Activated CD8-positive, alpha-beta T cell treated with anti-CD3 and anti-CD28 coated beads for 36 hours (primary cell): Measurements from ENCODE around the gene POU6F1. TPM values are rescaled to one million over a fixed set of nuclear protein-coding genes. Genes with fewer than 3 reads are reported as not detected.

Experiments used
- ATAC-seq: fragments of 200-7000 bp; cut with Tn5 transposase; one replicate; pipeline ENCODE4 v1.10.0; 2021; ENCODE audit warnings: mild to moderate bottlenecking, moderate library complexity
- CTCF ChIA-PET: fragments of 350-600 bp; sonication (Branson Sonifier 250); formaldehyde crosslinking; loops from one replicate; lab custom pipeline; 2021; ENCODE audit warnings: antibody characterized with exemption; lab: Charles Lee
- POLR2A ChIA-PET: fragments of 350-600 bp; sonication (Branson Sonifier 250); formaldehyde crosslinking; loops from one replicate; lab custom pipeline; 2021; ENCODE audit warnings: antibody characterized with exemption; lab: Charles Lee
- DNase-seq: peaks from one replicate; pipeline ENCODE4 v3.0.0-alpha.2; 2020
- H3K27ac Mint-ChIP-seq: one replicate; pipeline ENCODE4 v1.8.0; 2021; ENCODE audit warnings: mild to moderate bottlenecking, mixed read lengths
- H3K27me3 Mint-ChIP-seq: one replicate; pipeline ENCODE4 v1.8.0; 2021; ENCODE audit warnings: mixed read lengths
- H3K36me3 Mint-ChIP-seq: one replicate; pipeline ENCODE4 v1.8.0; 2021; ENCODE audit warnings: low read depth, mixed read lengths
- H3K4me1 Mint-ChIP-seq: one replicate; pipeline ENCODE4 v1.8.0; 2021; ENCODE audit warnings: low read depth, mixed read lengths
- H3K4me3 Mint-ChIP-seq: one replicate; pipeline ENCODE4 v1.8.0; 2021; ENCODE audit warnings: mild to moderate bottlenecking, moderate library complexity, mixed read lengths
- H3K9me3 Mint-ChIP-seq: one replicate; pipeline ENCODE4 v1.8.0; 2021; ENCODE audit warnings: mixed read lengths
- CTCF ChIP-seq: fragments of 200-600 bp; IDR thresholded peaks from one replicate; pipeline ENCODE4 v1.8.0; 2022; ENCODE audit warnings: antibody characterized with exemption, mild to moderate bottlenecking
- intact Hi-C: fragments of 100-400 bp; cut with micrococcal nuclease; formaldehyde crosslinking; loops from one replicate; pipeline ENCODE4 v1.10.0; 2022
- total RNA-seq, 2 experiments: library from RNA; stranded (reverse); gene quantifications; one replicate each; pipeline ENCODE4 v1.2.3, GENCODE V29; 2021

POU6F1 gene
- total RNA-seq, 2 experiments from 2014 or later, result 5.8 to 7.3 TPM

GRCh38 chr12:51187370-51187987 is 30.4 kb downstream of the POU6F1 start:
- DNase-seq, result no peak
- ChIA-PET CTCF (interaction anchor here (1.3 kb wide), 1 partner anchor 154 kb away, joined by 3 read pairs; no protein-coding TSS in a partner anchor), POLR2A (no interaction called here)
- peaks cover 1% of the 10 kb centered on the region for H3K4me1 Mint-ChIP-seq
- intact Hi-C loops, result no loop called here
- no peak overlapping the region for H3K4me3 Mint-ChIP-seq
- no peak for ATAC-seq
- H3K36me3 Mint-ChIP-seq, result no peaks in the 10 kb centered on the region
- H3K9me3 Mint-ChIP-seq, result no peaks in the 10 kb centered on the region
- H3K27me3 Mint-ChIP-seq, result no peaks in the 10 kb centered on the region
- no peak overlapping the region for H3K27ac Mint-ChIP-seq
- no peak for TF ChIP-seq CTCF

GRCh38 chr12:51186465-51187085 is 31.3 kb downstream of the POU6F1 start:
- intact Hi-C loops, result no loop called here

GRCh38 chr12:51185171-51185717 is 32.6 kb downstream of the POU6F1 start:
- no peak overlapping the region for H3K27ac Mint-ChIP-seq
- no peaks in the 10 kb centered on the region for H3K9me3 Mint-ChIP-seq
- ChIA-PET CTCF (interaction anchor here (1.9 kb wide), 1 partner anchor 10 kb away, joined by 4 read pairs; no protein-coding TSS in a partner anchor), POLR2A (no interaction called here)
- no peak overlapping the region for H3K4me3 Mint-ChIP-seq
- no peaks in the 10 kb centered on the region for H3K27me3 Mint-ChIP-seq
- no peak for TF ChIP-seq CTCF
- intact Hi-C loops, result no loop called here
- H3K36me3 Mint-ChIP-seq, result no peaks in the 10 kb centered on the region
- H3K4me1 Mint-ChIP-seq, result peaks cover 1% of the 10 kb centered on the region
- ATAC-seq (no peak), DNase-seq (no peak)

More at GRCh38 chr12:51186465-51187085, 31.3 kb downstream of the POU6F1 start:
- ATAC-seq (no peak), DNase-seq (no peak)
- Mint-ChIP-seq H3K4me1 (peaks cover 1% of the 10 kb centered on the region), H3K36me3 (no peaks in the 10 kb centered on the region), H3K27ac (no peak overlapping the region), H3K4me3 (no peak overlapping the region), H3K9me3 (no peaks in the 10 kb centered on the region), H3K27me3 (no peaks in the 10 kb centered on the region)
- no peak for TF ChIP-seq CTCF
- CTCF ChIA-PET, result no interaction called here
- POLR2A ChIA-PET, result no interaction called here

- ChIA-PET CTCF (interaction anchor here (1.2 to 1.9 kb wide), 2 partner anchors 12 to 69 kb away, joined by 4 to 5 read pairs; no protein-coding TSS in a partner anchor), POLR2A (interaction anchor here (1.0 to 1.3 kb wide), 2 partner anchors 12 to 58 kb away, joined by 4 read pairs; no protein-coding TSS in a partner anchor)
- Mint-ChIP-seq H3K27me3 (no peaks in the 10 kb centered on the region), H3K4me3 (no peak overlapping the region), H3K4me1 (peaks cover 1% of the 10 kb centered on the region), H3K36me3 (no peaks in the 10 kb centered on the region), H3K9me3 (no peaks in the 10 kb centered on the region), H3K27ac (peak overlapping the region; percentile 7)
- ATAC-seq (no peak), DNase-seq (no peak)
- intact Hi-C loops, result no loop called here
- no peak for TF ChIP-seq CTCF
Observed at GRCh38 chr12:51183816-51184215, 34.0 kb downstream of the POU6F1 start.

- DNase-seq, result no peak
- POLR2A ChIA-PET, result interaction anchor here (1.3 kb wide), 1 partner anchor 11 kb away, joined by 4 read pairs; no protein-coding TSS in a partner anchor
- Mint-ChIP-seq H3K9me3 (no peaks in the 10 kb centered on the region), H3K27me3 (no peaks in the 10 kb centered on the region), H3K4me3 (no peak overlapping the region), H3K4me1 (no peaks in the 10 kb centered on the region), H3K27ac (no peak overlapping the region), H3K36me3 (no peaks in the 10 kb centered on the region)
- CTCF ChIA-PET, result interaction anchor here (0.8 to 1.9 kb wide), 2 partner anchors 12 to 60 kb away, joined by 3 to 4 read pairs; no protein-coding TSS in a partner anchor
- intact Hi-C loops, result no loop called here
- TF ChIP-seq CTCF, result no peak
- no peak for ATAC-seq
Observed at GRCh38 chr12:51183349-51183748, 34.5 kb downstream of the POU6F1 start.
